ENCODE results near the gene ANKRD13C.

- TF ChIP-seq, protein P1, sequence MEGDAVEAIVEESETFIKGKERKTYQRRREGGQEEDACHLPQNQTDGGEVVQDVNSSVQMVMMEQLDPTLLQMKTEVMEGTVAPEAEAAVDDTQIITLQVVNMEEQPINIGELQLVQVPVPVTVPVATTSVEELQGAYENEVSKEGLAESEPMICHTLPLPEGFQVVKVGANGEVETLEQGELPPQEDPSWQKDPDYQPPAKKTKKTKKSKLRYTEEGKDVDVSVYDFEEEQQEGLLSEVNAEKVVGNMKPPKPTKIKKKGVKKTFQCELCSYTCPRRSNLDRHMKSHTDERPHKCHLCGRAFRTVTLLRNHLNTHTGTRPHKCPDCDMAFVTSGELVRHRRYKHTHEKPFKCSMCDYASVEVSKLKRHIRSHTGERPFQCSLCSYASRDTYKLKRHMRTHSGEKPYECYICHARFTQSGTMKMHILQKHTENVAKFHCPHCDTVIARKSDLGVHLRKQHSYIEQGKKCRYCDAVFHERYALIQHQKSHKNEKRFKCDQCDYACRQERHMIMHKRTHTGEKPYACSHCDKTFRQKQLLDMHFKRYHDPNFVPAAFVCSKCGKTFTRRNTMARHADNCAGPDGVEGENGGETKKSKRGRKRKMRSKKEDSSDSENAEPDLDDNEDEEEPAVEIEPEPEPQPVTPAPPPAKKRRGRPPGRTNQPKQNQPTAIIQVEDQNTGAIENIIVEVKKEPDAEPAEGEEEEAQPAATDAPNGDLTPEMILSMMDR (conservative IDR thresholded peaks at IDR 0.05; ENCODE audit: low read depth, low read length), result no peak
- no peak for TF ChIP-seq EZH2 (IDR thresholded peaks at IDR 0.05; ENCODE audit: borderline replicate concordance, low read depth, low read length, poor library complexity, severe bottlenecking)
Measured at GRCh38 chr1:70401974-70402373, 47.5 kb upstream of the ANKRD13C start.

All from A673 (cell line).